Measurements from ENCODE around the gene PTPN14. TPM values are rescaled to one million over a fixed set of nuclear protein-coding genes. Genes with fewer than 3 reads are reported as not detected.

Gene PTPN14
- total and polyA plus RNA-seq, 2 experiments from 2014 or later = 18.7 to 70.2 TPM

DNA sequence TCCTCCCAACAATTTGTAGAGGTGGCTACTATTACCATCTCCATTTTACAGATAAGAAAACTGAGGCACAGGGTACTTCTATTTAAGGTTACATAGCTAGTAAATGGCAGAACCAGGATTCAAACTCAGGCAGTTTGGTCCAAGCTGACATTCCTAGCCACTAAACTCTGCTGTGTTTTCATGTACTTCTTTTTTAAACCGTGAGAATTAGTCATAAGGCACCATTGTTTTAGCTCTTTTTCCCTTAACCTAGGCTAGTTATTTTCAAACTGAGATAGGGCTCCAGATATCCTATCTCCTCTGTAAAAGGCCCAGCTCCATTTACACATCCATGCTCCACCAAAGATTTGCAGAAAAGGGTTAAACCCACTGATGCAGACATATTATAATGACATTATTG, 92.9 kb downstream of the PTPN14 start:
- Mint-ChIP-seq H3K36me3 (ENCODE audit: low read depth) (peaks cover 3% of the 10 kb centered on the region; the same call in 1 of the 3 replicates), H3K27ac (0 out of 2 replicates have a peak overlapping the region, but pooled peaks have one; percentile 44), H3K4me3 (no peak overlapping the region), H3K9me3 (no peaks in the 10 kb centered on the region), H3K4me1 (peaks cover 40% of the 10 kb centered on the region), H3K27me3 (ENCODE audit: insufficient read depth, low read depth, poor library complexity) (no peaks in the 10 kb centered on the region)
- Histone ChIP-seq H3K27me3 (ENCODE audit: insufficient read depth) (no peaks in the 10 kb centered on the region), H3K79me2 (replicated peaks; ENCODE audit: insufficient read depth) (peaks cover 89% of the 10 kb centered on the region), H3K4me3 (no peak overlapping the region), H3F3A (replicated peaks; ENCODE audit: low read depth) (no peaks in the 10 kb centered on the region), H2AFZ (no peak overlapping the region), H4K20me1 (replicated peaks; ENCODE audit: insufficient read depth) (no peaks in the 10 kb centered on the region), H3K36me3 (ENCODE audit: insufficient read depth) (no peaks in the 10 kb centered on the region), H3K9me2 (ENCODE audit: insufficient read depth) (no peaks in the 10 kb centered on the region), H3K4me2 (no peak overlapping the region), H3K27ac (ENCODE audit: low read depth) (0 out of 2 replicates have a peak overlapping the region, but pooled peaks have one; percentile 35), H3K4me1 (ENCODE audit: insufficient read depth) (peaks cover 40% of the 10 kb centered on the region)
- no peak for TF ChIP-seq EZH2 (IDR thresholded peaks at IDR 0.05; ENCODE audit: low read depth, unreplicated experiment)
- TF ChIP-seq, protein P1, sequence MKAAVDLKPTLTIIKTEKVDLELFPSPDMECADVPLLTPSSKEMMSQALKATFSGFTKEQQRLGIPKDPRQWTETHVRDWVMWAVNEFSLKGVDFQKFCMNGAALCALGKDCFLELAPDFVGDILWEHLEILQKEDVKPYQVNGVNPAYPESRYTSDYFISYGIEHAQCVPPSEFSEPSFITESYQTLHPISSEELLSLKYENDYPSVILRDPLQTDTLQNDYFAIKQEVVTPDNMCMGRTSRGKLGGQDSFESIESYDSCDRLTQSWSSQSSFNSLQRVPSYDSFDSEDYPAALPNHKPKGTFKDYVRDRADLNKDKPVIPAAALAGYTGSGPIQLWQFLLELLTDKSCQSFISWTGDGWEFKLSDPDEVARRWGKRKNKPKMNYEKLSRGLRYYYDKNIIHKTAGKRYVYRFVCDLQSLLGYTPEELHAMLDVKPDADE (IDR thresholded peaks at IDR 0.05) = no peak
- no peak for TF ChIP-seq EZH2phosphoT487 (IDR thresholded peaks at IDR 0.05; ENCODE audit: unreplicated experiment)
- no peak for TF ChIP-seq ZNF114 (CRISPR knock-in tag; IDR thresholded peaks at IDR 0.05)
- TF ChIP-seq, protein P2, sequence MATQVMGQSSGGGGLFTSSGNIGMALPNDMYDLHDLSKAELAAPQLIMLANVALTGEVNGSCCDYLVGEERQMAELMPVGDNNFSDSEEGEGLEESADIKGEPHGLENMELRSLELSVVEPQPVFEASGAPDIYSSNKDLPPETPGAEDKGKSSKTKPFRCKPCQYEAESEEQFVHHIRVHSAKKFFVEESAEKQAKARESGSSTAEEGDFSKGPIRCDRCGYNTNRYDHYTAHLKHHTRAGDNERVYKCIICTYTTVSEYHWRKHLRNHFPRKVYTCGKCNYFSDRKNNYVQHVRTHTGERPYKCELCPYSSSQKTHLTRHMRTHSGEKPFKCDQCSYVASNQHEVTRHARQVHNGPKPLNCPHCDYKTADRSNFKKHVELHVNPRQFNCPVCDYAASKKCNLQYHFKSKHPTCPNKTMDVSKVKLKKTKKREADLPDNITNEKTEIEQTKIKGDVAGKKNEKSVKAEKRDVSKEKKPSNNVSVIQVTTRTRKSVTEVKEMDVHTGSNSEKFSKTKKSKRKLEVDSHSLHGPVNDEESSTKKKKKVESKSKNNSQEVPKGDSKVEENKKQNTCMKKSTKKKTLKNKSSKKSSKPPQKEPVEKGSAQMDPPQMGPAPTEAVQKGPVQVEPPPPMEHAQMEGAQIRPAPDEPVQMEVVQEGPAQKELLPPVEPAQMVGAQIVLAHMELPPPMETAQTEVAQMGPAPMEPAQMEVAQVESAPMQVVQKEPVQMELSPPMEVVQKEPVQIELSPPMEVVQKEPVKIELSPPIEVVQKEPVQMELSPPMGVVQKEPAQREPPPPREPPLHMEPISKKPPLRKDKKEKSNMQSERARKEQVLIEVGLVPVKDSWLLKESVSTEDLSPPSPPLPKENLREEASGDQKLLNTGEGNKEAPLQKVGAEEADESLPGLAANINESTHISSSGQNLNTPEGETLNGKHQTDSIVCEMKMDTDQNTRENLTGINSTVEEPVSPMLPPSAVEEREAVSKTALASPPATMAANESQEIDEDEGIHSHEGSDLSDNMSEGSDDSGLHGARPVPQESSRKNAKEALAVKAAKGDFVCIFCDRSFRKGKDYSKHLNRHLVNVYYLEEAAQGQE (IDR thresholded peaks at IDR 0.05; ENCODE audit: unreplicated experiment) = no peak
- TF ChIP-seq, protein P3, sequence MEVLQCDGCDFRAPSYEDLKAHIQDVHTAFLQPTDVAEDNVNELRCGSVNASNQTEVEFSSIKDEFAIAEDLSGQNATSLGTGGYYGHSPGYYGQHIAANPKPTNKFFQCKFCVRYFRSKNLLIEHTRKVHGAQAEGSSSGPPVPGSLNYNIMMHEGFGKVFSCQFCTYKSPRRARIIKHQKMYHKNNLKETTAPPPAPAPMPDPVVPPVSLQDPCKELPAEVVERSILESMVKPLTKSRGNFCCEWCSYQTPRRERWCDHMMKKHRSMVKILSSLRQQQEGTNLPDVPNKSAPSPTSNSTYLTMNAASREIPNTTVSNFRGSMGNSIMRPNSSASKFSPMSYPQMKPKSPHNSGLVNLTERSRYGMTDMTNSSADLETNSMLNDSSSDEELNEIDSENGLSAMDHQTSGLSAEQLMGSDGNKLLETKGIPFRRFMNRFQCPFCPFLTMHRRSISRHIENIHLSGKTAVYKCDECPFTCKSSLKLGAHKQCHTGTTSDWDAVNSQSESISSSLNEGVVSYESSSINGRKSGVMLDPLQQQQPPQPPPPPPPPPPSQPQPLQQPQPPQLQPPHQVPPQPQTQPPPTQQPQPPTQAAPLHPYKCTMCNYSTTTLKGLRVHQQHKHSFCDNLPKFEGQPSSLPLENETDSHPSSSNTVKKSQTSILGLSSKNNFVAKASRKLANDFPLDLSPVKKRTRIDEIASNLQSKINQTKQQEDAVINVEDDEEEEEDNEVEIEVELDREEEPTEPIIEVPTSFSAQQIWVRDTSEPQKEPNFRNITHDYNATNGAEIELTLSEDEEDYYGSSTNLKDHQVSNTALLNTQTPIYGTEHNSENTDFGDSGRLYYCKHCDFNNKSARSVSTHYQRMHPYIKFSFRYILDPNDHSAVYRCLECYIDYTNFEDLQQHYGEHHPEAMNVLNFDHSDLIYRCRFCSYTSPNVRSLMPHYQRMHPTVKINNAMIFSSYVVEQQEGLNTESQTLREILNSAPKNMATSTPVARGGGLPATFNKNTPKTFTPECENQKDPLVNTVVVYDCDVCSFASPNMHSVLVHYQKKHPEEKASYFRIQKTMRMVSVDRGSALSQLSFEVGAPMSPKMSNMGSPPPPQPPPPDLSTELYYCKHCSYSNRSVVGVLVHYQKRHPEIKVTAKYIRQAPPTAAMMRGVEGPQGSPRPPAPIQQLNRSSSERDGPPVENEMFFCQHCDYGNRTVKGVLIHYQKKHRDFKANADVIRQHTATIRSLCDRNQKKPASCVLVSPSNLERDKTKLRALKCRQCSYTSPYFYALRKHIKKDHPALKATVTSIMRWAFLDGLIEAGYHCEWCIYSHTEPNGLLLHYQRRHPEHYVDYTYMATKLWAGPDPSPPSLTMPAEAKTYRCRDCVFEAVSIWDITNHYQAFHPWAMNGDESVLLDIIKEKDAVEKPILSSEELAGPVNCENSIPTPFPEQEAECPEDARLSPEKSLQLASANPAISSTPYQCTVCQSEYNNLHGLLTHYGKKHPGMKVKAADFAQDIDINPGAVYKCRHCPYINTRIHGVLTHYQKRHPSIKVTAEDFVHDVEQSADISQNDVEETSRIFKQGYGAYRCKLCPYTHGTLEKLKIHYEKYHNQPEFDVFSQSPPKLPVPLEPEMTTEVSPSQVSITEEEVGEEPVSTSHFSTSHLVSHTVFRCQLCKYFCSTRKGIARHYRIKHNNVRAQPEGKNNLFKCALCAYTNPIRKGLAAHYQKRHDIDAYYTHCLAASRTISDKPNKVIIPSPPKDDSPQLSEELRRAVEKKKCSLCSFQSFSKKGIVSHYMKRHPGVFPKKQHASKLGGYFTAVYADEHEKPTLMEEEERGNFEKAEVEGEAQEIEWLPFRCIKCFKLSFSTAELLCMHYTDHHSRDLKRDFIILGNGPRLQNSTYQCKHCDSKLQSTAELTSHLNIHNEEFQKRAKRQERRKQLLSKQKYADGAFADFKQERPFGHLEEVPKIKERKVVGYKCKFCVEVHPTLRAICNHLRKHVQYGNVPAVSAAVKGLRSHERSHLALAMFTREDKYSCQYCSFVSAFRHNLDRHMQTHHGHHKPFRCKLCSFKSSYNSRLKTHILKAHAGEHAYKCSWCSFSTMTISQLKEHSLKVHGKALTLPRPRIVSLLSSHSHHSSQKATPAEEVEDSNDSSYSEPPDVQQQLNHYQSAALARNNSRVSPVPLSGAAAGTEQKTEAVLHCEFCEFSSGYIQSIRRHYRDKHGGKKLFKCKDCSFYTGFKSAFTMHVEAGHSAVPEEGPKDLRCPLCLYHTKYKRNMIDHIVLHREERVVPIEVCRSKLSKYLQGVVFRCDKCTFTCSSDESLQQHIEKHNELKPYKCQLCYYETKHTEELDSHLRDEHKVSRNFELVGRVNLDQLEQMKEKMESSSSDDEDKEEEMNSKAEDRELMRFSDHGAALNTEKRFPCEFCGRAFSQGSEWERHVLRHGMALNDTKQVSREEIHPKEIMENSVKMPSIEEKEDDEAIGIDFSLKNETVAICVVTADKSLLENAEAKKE (CRISPR knock-in tag; IDR thresholded peaks at IDR 0.05) = no peak
- TF ChIP-seq NANOG (IDR thresholded peaks at IDR 0.05; ENCODE audit: borderline replicate concordance) = no peak
- no peak for TF ChIP-seq JUNB (IDR thresholded peaks at IDR 0.05; ENCODE audit: unreplicated experiment)
- TF ChIP-seq ZNF331 (CRISPR knock-in tag; IDR thresholded peaks at IDR 0.05; ENCODE audit: low read depth) = no peak
- no peak for TF ChIP-seq STAT1 (IDR thresholded peaks at IDR 0.05; ENCODE audit: unreplicated experiment)
- TF ChIP-seq CREB1 (CRISPR knock-in tag; IDR thresholded peaks at IDR 0.05; ENCODE audit: low read depth) = no peak
- TF ChIP-seq, protein P4, sequence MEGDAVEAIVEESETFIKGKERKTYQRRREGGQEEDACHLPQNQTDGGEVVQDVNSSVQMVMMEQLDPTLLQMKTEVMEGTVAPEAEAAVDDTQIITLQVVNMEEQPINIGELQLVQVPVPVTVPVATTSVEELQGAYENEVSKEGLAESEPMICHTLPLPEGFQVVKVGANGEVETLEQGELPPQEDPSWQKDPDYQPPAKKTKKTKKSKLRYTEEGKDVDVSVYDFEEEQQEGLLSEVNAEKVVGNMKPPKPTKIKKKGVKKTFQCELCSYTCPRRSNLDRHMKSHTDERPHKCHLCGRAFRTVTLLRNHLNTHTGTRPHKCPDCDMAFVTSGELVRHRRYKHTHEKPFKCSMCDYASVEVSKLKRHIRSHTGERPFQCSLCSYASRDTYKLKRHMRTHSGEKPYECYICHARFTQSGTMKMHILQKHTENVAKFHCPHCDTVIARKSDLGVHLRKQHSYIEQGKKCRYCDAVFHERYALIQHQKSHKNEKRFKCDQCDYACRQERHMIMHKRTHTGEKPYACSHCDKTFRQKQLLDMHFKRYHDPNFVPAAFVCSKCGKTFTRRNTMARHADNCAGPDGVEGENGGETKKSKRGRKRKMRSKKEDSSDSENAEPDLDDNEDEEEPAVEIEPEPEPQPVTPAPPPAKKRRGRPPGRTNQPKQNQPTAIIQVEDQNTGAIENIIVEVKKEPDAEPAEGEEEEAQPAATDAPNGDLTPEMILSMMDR (conservative IDR thresholded peaks at IDR 0.05; ENCODE audit: low read depth in 2 of 2) = no peak
- TF ChIP-seq POLR2AphosphoS5 (IDR thresholded peaks at IDR 0.05; ENCODE audit: low read depth) = no peak
- ATAC-seq (no peak), DNase-seq (ENCODE audit: low spot score) (no peak)

Measured in GM23338 (cell line).